Stimulated activated effector memory CD8-positive, alpha-beta T cell treated with anti-CD3 and anti-CD28 coated beads, Interleukin-12 subunit alpha, Interleukin-12 subunit beta, amount 100 ng/mL, for 72 hours (primary cell): ENCODE data around the gene DENND2A.
"Not testable (repeated sequence)": the region's sequence is repeated elsewhere in the genome, so short reads cannot be mapped to it uniquely, and the experiment has no call there.

Experiments
- ATAC-seq: fragments of 150-1000 bp; cut with Tn5 transposase; 2 replicates; pipeline ENCODE4 v1.10.0; 2021
- DNase-seq, 2 donors: peaks; one replicate each; pipeline ENCODE4 v3.0.0; 2021 to 2022; ENCODE audit warnings: low spot score in 2 of 2
- H3K27ac Mint-ChIP-seq: one replicate; pipeline ENCODE4 v1.8.0; 2022; ENCODE audit warnings: mild to moderate bottlenecking, mixed read lengths
- H3K36me3 Mint-ChIP-seq: one replicate; pipeline ENCODE4 v1.8.0; 2022; ENCODE audit warnings: mild to moderate bottlenecking, mixed read lengths
- H3K4me1 Mint-ChIP-seq: one replicate; pipeline ENCODE4 v1.8.0; 2022; ENCODE audit warnings: mixed read lengths
- H3K4me3 Mint-ChIP-seq: one replicate; pipeline ENCODE4 v1.8.0; 2022; ENCODE audit warnings: mild to moderate bottlenecking, mixed read lengths
- H3K9me3 Mint-ChIP-seq: one replicate; pipeline ENCODE4 v1.8.0; 2022; ENCODE audit warnings: mixed read lengths

DENND2A gene

GRCh38 chr7:140662938-140663337 lies 22.3 kb upstream of the DENND2A start:
- DNase-seq, H3K4me1 Mint-ChIP-seq, H3K27ac Mint-ChIP-seq, H3K4me3 Mint-ChIP-seq, H3K36me3 Mint-ChIP-seq, ATAC-seq, H3K9me3 Mint-ChIP-seq: not testable (repeated sequence)

GRCh38 chr7:140661124-140661523 lies 20.5 kb upstream of the DENND2A start:
- Mint-ChIP-seq H3K36me3 (no peaks in the 10 kb centered on the region), H3K4me3 (no peak overlapping the region), H3K27ac (no peak overlapping the region), H3K9me3 (no peaks in the 10 kb centered on the region), H3K4me1 (peaks cover 12% of the 10 kb centered on the region)
- no peak for DNase-seq
- ATAC-seq = no peak

GRCh38 chr7:140659856-140660255 lies 19.2 kb upstream of the DENND2A start:
- Mint-ChIP-seq H3K27ac (no peak overlapping the region), H3K9me3 (no peaks in the 10 kb centered on the region), H3K4me1 (peaks cover 23% of the 10 kb centered on the region), H3K4me3 (no peak overlapping the region), H3K36me3 (peaks cover 3% of the 10 kb centered on the region)
- no peak for DNase-seq
- no peak for ATAC-seq

- no peak for DNase-seq
- Mint-ChIP-seq H3K9me3 (no peaks in the 10 kb centered on the region), H3K4me1 (peaks cover 36% of the 10 kb centered on the region), H3K27ac (no peak overlapping the region), H3K36me3 (peaks cover 7% of the 10 kb centered on the region), H3K4me3 (no peak overlapping the region)
- ATAC-seq = no peak
Measured at GRCh38 chr7:140657891-140658290, 17.3 kb upstream of the DENND2A start.

DNA sequence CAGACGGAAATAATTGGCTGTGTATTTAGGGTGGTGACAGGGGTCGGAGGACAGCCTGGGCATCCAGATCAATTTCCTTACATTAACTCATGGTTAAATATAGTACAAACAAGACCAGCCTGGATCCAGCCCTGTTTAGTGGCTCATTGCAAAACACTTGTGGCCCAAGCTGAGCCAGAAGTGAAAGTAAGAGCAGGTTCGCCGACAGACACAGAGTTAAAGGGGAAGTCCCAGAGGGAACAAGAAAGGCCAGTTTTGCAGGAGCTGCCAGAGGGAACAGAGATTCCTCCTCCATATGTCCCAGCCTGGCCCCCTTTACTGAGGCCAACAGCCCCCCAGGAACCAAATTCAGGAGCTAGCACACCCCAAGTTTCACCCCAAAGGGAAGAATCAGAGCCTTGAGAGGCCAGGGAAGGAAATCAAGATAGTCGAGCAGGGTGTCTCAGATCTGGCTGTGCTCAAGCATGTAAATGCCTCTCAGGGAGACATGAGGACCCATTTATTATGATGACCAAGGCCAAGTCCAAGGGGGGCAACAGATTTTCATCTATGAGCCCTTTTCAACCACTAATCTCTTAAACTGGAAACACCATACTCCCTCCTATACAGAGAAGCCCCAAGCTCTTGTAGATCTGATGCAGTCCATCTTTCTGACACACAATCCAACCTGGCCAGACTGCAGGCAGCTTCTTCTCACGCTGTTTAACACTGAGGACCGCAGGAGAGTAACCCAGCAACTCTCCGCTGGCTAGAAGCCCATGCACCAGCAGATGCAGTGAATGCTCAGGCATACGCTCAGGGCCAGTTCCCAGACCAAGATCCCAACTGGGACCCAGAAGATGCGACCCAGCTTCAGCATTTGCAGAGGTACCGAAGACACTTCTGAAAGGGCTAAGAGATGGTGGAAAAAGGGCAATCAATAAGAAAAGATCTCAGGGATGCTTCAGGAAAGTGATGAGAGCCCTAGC lies 16.2 kb upstream of the DENND2A start:
- H3K36me3 Mint-ChIP-seq = peaks cover 7% of the 10 kb centered on the region
- DNase-seq = peak in 1 of 2 donors; percentile 63
- peak overlapping the region; percentile 63 for H3K4me3 Mint-ChIP-seq
- H3K9me3 Mint-ChIP-seq = no peaks in the 10 kb centered on the region
- ATAC-seq = peak; percentile 83
- H3K4me1 Mint-ChIP-seq = peaks cover 36% of the 10 kb centered on the region
- peak overlapping the region; percentile 33 for H3K27ac Mint-ChIP-seq

DNA sequence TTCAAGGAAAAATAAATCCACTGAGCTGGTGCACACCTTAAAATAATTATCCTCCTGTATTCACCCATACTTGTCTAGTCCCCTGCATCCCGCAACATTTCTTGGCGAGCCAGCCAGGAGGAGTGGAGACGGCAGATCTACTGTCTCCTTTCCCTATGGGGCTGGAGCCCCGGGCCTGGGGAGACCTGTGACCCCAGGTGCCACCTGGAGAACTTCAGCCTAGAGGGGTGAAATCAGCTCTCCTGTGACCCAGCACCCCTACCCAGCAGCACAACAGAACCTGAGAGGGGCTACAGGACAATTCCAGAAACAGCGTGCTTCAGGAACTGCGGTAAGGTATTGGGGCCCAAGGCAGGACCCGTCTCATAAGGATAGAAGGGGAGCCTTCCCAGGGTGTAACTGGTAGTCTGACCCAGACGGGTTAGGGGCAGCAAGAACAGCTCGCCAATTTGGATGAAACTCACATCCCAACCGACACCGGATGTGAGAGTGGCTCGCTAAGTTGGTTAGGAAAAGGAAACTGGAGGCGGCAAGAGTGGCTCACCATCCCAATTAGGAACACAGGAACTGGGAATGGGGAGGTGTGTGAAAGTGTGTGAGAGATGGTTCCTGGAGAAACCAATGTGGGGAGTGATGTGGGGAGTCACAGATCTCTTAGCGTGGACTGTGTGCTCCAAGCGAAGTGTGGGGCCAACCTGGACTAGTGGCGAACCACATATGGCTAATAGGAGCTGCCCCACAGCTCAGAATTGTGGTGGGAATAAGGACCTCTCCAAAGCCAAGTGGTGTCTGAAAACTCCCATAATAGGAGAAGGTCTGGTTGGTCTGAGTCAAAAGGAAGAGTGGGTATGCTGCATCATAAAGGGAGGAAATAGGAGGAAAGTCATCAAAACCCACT lies 15.1 kb upstream of the DENND2A start:
- DNase-seq (no peak), ATAC-seq (no peak)
- peak overlapping the region; percentile 63 for H3K4me3 Mint-ChIP-seq
- H3K4me1 Mint-ChIP-seq = peaks cover 36% of the 10 kb centered on the region
- H3K9me3 Mint-ChIP-seq = no peaks in the 10 kb centered on the region
- H3K36me3 Mint-ChIP-seq = peaks cover 7% of the 10 kb centered on the region
- peak overlapping the region; percentile 55 for H3K27ac Mint-ChIP-seq

DNA sequence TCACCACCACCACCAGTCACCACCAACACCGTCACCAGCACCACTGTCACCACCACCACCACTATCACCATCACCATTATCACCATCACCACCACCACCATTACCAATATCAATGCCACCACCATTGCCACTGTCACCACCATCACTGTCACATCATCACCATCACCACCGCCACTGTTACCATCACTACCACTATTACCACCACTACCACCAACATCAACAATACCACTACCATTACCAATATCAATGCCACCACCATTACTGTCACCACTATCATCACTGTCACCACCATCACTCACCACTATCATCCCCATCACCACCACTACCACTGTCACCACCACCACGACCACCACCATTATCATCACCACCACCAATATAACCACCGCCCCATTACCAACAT lies 14.0 kb upstream of the DENND2A start:
- Mint-ChIP-seq H3K36me3 (peaks cover 7% of the 10 kb centered on the region), H3K27ac (peak overlapping the region; percentile 18), H3K9me3 (no peaks in the 10 kb centered on the region), H3K4me1 (peaks cover 36% of the 10 kb centered on the region), H3K4me3 (no peak overlapping the region)
- no peak for DNase-seq
- no peak for ATAC-seq

DNA sequence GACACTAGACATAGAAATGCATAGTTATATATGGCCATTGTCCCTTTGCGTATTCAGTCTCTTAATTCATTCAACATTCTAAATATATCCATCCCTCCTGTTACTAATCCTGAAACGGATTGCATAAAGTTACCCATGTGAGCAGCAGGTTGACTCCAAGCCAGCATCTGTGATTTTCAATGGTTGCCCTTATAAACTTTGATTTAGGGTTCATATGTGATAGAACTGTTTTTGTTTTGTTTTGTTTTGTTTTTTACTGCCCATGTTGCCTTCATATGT lies 13.4 kb upstream of the DENND2A start:
- H3K4me1 Mint-ChIP-seq = peaks cover 36% of the 10 kb centered on the region
- ATAC-seq (no peak), DNase-seq (no peak)
- H3K27ac Mint-ChIP-seq = no peak overlapping the region
- H3K4me3 Mint-ChIP-seq = no peak overlapping the region
- no peaks in the 10 kb centered on the region for H3K9me3 Mint-ChIP-seq
- H3K36me3 Mint-ChIP-seq = peaks cover 7% of the 10 kb centered on the region

DNA sequence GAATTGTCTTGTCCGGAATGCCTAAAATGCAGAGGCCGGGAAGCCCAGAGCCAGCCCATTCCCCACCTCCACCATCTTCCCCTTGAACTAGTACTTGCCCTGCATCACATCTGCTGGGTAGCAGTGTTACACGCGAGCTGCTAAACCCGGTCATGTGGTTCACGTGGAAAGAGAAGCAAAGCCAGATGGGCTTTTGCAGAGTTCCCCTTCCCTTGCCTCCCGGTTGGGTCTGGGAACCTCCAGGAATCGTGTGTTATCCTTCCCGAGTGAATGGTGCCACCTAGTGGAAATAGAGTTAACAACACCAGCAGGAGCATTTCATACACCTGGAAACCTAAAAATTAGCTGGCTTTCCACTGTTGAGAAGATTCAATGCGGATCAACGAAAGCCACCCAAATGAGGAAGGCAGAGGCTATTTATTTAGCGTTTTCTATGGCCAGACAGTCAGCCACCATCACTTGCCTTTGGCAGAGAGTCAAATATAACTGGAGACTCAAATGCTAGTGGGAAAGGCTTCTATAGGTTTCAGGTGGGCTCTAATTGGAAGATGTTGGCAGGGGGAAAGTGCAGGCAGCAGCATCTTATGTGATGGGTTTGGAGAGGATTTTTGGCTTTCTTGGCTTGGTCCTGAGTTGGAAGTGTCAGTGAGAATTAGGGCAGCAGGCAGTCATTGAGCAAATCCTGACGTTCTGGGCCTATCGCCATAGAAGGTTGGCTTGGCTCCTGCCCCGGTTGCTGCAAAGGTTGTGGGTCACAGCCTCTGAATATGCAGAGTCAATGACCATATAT lies 12.9 kb upstream of the DENND2A start:
- Mint-ChIP-seq H3K27ac (no peak overlapping the region), H3K36me3 (peaks cover 7% of the 10 kb centered on the region), H3K4me3 (no peak overlapping the region), H3K9me3 (no peaks in the 10 kb centered on the region), H3K4me1 (peaks cover 36% of the 10 kb centered on the region)
- peak; percentile 42 for ATAC-seq
- peak in 1 of 2 donors; percentile 62 for DNase-seq

DNA sequence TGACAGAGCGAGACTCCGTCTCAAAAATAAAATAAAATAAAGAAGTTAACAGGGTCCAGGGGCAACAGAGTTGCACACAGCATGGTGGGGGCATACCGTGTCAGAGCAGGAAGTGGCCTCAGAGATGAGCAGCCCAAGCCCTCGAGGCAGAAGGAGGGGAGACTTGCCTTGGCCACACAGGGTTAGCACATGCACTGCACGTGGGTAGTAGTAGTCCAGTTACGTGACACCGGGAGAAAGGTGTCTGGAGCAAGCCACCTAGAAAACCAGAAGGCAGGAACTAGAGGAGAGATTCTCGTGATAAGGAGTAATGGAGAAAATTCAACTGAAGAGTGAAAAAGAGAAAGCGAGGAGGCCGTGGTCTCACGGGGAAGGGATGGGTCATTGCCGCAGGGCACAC lies 9.8 kb upstream of the DENND2A start:
- Mint-ChIP-seq H3K9me3 (no peaks in the 10 kb centered on the region), H3K36me3 (peaks cover 7% of the 10 kb centered on the region), H3K4me1 (peaks cover 27% of the 10 kb centered on the region), H3K4me3 (no peak overlapping the region), H3K27ac (no peak overlapping the region)
- ATAC-seq (no peak), DNase-seq (no peak)

GRCh38 chr7:140649556-140650205 lies 9.1 kb upstream of the DENND2A start:
- ATAC-seq = no peak
- DNase-seq = no peak
- H3K4me1 Mint-ChIP-seq = peaks cover 20% of the 10 kb centered on the region
- no peaks in the 10 kb centered on the region for H3K9me3 Mint-ChIP-seq
- H3K4me3 Mint-ChIP-seq = no peak overlapping the region
- H3K36me3 Mint-ChIP-seq = peaks cover 2% of the 10 kb centered on the region
- no peak overlapping the region for H3K27ac Mint-ChIP-seq

DNA sequence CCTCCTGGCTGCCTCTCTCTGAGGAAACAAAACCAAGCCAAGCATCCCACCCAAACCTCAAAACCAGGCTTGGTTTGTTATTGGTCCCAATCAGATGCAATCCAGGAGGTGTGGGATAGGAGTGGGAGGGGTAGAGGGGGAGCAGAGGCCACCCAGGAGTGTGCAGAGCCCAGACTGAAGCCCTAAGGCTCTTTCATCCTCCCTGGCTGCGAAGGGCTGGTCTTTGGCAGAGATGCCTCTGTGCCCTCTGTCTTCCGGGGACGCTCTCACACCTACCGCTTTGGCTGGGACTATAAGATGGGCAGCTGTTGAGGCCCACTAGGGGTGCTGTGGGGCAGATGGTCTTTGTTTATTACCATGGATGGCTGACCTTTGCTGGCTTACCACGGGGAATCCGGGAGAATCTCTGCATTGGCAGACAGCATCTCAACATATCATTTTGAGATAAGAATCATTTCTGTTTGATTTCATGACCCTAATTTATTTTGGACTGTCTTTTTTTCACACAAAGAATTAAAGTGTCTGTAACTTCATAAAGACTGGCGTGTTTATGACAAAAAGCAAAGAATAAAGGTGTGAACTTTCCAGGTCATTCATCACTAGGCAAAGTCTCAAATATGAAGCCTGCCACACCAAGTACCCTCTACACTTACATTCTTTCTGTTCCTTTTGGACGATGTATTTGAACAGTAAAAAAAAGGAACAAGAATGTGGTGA lies 6.5 kb upstream of the DENND2A start:
- ATAC-seq (peak; percentile 89), DNase-seq (peak in 1 of 2 donors; percentile 64)
- no peaks in the 10 kb centered on the region for H3K36me3 Mint-ChIP-seq
- peaks cover 9% of the 10 kb centered on the region for H3K4me1 Mint-ChIP-seq
- no peaks in the 10 kb centered on the region for H3K9me3 Mint-ChIP-seq
- H3K4me3 Mint-ChIP-seq = no peak overlapping the region
- H3K27ac Mint-ChIP-seq = peak overlapping the region; percentile 75

DNA sequence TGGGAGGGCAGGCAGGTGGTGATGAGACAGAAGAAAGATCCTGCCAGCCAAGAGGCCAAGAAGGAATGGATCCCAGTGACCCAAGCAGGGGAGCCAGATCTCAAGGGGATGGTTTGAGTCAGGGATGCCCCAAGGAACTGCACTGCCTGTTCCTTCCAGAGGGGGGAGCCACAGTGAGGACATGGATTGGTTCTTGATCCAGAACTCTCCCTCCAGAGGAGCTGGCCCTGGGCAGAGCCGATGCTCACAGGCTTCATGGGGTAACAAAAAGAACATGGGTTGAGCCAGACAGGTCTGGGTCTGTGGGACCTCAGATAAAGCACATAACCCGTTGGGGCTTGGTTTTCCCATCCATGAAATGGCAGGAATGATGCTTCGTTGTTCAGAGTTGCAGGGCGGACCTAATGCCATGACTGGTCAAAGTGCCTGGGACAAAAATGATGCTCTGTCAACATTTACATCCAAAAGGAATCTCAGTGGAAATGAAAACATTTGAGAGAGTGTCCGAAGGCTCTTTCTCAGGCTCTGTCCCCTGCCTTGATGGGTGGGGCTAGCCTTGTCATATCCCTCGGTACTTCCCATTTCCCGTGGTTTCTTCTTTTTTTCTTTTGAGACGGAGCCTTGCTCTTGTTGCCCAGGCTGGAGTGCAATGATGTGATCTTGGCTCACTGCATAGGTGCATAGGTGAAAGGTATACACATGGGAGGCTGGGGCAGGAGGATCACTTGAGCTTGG lies 4.7 kb upstream of the DENND2A start:
- Mint-ChIP-seq H3K4me3 (no peak overlapping the region), H3K4me1 (peaks cover 17% of the 10 kb centered on the region), H3K27ac (no peak overlapping the region), H3K9me3 (no peaks in the 10 kb centered on the region), H3K36me3 (no peaks in the 10 kb centered on the region)
- ATAC-seq (no peak), DNase-seq (peak in 1 of 2 donors; percentile 57)

- not testable (repeated sequence) for DNase-seq, H3K27ac Mint-ChIP-seq, H3K36me3 Mint-ChIP-seq, H3K4me3 Mint-ChIP-seq, H3K9me3 Mint-ChIP-seq, ATAC-seq
- peaks cover 22% of the 10 kb centered on the region for H3K4me1 Mint-ChIP-seq
Measured at GRCh38 chr7:140644761-140645160, 4.1 kb upstream of the DENND2A start.
